Activated gamma-delta T cell treated with anti-CD3 and anti-CD28 coated beads, Interleukin-2, amount 50 U/mL, for 16 hours (primary cell): Measurements from ENCODE around the gene KLHL28.
"Not testable (repeated sequence)": the region's sequence is repeated elsewhere in the genome, so short reads cannot be mapped to it uniquely, and the experiment has no call there.

Experiments used
- DNase-seq: peaks from one replicate; pipeline ENCODE4 v3.0.0-alpha.2; 2020; ENCODE audit warnings: low read depth

KLHL28 gene

GRCh38 chr14:44896275-44897040 lies 65.3 kb downstream of the KLHL28 start:
- DNase-seq = no peak

- DNase-seq = no peak
Measured at GRCh38 chr14:44895716-44896115, 66.0 kb downstream of the KLHL28 start.

DNA sequence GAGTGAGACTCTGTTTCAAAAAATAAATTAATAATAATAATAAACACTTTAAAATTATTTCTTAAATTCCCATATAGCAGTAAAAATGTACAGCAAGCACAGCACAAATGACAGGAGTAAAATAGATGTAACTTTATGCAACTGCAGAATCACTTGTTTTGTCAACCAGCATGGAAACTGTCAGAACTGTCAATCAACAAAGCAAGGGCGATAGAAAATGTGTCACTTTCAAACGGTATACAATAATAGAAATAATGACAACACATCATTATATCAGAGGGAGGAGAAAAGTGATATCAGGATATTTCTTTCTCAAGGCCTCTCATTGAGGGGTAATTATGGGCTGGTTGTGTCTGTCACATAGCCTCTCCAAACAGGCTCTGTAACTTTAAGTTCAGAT lies 68.2 kb downstream of the KLHL28 start:
- no peak for DNase-seq

- not testable (repeated sequence) for DNase-seq
Measured at GRCh38 chr14:44891726-44892372, 69.9 kb downstream of the KLHL28 start.

DNA sequence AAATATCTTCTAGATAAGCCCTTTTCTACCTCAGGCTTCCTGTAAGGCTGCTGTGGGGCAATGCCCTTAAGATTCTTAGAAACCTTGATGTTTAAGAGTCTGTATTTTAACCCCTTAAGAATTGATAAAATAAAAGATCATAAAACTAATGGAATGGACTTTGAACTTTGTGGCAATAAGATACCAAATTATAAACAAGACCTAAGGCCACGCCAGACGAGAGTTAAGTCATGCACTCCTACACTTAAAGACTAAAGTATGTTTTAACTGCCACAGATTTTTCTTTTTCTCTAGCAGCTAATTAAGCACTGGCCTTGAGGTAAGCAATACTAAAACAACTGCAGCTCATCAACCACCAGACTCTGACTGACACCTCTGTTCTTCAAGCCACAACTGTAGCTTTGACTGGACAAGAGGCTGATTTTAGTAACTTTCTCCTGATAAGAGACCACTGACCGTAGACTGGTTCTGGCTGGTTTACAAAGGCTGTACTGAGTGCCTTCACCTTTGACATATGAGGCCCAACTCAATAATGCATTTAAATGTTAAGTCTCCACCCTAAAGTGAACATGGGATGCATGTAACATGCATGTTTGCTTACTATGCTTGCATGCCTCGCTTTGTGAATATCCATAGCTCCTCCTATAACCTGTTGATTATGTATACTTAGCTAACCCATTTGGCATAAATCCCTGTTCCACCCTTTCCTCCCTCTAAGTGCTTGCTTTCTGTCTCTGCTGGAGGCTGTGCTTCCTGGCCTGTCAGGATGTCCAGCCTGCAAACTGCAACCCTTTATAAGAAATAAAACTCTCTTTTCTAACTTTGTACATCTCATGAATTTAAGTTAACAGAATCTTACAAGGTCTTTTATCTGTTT lies 71.9 kb downstream of the KLHL28 start:
- no peak for DNase-seq

DNA sequence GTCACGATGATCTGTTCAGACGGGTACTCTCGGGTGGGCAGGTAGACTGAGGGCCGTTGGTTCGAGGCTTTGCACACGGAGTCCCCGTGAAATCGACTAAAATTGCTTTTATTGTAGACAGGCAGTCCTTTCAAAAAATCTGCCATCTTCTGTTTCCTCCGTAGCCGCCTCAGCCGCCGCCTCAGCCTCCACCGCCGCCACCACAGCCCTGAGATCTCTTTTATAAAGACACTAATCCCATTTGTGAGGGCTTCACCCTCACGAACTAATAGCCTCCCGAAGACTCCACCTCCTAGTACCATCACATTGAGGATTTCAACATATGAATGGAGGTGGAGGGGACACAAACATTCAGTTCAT lies 74.2 kb downstream of the KLHL28 start:
- no peak for DNase-seq

DNA sequence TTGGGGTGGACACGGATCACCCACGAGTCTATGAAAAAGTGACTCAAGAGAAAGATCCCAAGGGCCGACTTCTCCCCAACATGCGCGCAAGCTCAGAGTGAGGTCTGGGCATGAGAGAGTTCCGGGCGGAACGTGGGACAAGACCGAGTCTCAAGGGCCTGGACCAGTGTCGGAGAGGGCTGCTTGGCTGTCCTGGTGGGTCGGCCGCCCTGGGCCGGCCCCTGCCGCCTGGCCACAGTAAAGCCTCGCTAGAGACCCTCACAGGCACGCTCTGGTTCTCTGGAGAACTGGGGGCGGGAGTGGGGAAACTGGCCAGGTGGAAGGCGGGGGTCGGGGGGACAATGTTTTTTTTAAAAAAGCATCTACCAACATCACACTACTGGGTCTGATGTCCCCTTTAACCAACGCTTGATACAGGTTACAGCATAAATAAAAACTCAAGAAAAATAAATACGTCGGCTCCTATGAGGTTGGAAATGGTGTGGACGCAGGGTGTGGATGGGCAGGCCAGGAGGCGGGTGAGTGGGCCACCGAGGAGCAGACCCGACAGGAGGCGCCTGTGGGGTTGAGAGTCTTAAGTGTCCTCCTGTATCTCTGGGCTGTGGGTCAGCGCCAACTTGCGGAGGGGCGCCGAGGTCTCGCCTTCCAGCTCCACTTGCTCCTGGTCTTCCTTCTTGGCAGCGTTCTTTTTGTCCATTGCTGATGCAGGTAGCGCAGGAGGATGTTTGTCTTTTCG lies 74.7 kb downstream of the KLHL28 start:
- DNase-seq = no peak

DNA sequence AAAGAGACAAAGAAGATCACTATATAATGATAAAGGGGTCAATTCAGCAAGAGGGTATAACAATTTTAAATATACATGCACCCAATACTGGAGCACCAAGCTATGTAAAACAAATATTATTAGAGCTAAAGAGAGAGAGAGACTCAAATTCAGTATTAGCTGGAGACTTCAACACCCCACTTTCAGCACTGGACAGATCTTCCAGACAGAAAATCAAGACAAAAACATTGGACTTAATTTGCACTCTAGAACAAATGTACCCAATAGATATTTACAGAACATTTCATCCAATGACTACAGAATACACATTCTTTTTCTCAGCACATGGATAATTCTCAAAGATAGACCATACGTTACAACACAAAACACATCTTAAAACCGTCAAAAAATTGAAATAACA lies 81.0 kb downstream of the KLHL28 start:
- DNase-seq = no peak
